DMS153 (cell line): Measurements from ENCODE around the gene AMER3.
A peak's percentile ranks its signal among the peaks of the same experiment; 100 is the strongest.

ENCODE experiments used
- DNase-seq: peaks from one replicate; lab custom pipeline; 2025; lab: John Stamatoyannopoulos, UW

AMER3 gene

GRCh38 chr2:130786076-130786475 lies 30.7 kb downstream of the AMER3 start:
- DNase-seq, result no peak

DNA sequence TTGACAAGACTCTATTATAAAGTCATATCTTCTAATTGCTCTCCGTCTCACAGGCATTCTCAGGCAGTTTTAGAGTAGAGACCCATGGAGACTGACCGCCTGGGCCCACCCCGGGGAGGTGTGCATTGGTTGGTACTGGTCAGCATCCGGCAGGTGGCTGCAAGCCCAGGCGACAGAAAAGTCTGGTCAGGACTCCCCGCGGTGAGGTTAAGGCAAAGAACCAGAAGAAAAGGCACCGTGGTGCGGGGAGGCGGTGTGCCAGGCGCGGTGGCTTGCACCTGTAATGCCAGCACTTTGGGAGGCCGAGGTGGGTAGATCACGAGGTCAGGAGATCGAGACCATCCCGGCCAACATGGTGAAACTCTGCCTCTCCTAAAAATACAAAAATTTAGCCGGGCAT lies 32.5 kb downstream of the AMER3 start:
- DNase-seq, result no peak

GRCh38 chr2:130790312-130790711 lies 35.0 kb downstream of the AMER3 start:
- DNase-seq, result no peak

GRCh38 chr2:130790804-130791616 lies 35.7 kb downstream of the AMER3 start:
- no peak for DNase-seq

- DNase-seq, result peak; percentile 42
These were observed 36.2 kb downstream of the AMER3 start for GRCh38 chr2:130791617-130791939.

DNA sequence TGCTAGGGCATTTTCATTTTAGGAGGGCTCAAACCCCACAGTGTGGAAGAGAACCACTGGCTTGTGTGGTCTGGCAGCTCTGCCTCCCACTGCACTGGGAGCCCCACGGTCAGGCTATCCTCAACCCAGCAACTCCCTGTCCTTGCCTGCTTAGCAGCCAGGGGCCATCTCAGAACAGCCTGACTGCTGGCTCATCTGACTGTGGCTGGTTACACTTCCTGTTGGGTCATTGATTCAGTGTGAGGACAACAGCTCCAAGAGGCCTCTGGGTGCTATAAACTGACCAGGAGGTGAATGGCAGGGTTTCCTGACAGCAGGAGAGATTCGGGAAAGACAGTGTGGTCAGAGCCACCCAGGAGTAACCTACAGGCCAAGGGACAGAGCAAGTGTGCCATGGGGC lies 40.1 kb downstream of the AMER3 start:
- DNase-seq, result no peak

- DNase-seq, result no peak
These were observed 41.0 kb downstream of the AMER3 start for GRCh38 chr2:130796290-130796689.

GRCh38 chr2:130797493-130798435 lies 42.4 kb downstream of the AMER3 start:
- peak; percentile 81 for DNase-seq

- DNase-seq, result peak; percentile 66
These were observed 43.3 kb downstream of the AMER3 start for GRCh38 chr2:130798472-130799218.

DNA sequence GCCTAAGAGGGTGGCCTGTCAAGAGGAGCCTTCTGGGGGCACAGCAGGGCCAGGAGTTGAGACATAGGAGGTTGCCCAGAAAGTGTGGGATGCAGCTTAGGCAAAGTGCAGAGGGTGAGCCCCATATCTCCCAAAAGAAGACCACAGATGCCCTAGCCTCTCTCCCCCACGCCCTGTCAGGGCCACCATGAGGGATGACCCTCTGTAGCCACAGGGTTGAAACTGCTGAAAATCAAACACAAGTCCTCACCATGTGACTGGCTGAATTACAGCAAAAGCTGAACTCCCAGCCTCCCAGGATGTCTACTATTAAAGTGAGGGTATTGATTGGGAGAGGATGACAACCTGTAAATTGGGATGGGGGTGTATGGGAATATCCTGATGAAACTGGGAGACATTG lies 44.0 kb downstream of the AMER3 start:
- DNase-seq, result no peak

DNA sequence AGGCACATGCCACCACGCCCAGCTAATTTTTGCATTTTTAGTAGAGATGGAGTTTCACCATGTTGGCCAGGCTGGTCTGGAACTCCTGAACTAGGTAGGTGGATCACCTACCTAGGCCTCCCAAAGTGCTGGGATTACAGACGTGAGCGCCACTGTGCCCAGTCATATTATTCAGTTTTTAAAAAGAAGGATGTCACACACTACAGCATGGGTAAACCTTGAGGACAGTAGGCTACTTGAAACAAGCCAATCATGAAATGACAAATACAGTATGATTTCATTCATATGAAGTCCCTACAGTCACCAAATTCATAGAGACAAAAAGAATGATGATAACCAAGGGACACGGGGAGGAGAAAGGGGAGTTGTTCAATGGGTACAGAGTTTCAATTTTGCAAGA lies 50.3 kb downstream of the AMER3 start:
- no peak for DNase-seq

- no peak for DNase-seq
These were observed 51.0 kb downstream of the AMER3 start for GRCh38 chr2:130806370-130806769.

DNA sequence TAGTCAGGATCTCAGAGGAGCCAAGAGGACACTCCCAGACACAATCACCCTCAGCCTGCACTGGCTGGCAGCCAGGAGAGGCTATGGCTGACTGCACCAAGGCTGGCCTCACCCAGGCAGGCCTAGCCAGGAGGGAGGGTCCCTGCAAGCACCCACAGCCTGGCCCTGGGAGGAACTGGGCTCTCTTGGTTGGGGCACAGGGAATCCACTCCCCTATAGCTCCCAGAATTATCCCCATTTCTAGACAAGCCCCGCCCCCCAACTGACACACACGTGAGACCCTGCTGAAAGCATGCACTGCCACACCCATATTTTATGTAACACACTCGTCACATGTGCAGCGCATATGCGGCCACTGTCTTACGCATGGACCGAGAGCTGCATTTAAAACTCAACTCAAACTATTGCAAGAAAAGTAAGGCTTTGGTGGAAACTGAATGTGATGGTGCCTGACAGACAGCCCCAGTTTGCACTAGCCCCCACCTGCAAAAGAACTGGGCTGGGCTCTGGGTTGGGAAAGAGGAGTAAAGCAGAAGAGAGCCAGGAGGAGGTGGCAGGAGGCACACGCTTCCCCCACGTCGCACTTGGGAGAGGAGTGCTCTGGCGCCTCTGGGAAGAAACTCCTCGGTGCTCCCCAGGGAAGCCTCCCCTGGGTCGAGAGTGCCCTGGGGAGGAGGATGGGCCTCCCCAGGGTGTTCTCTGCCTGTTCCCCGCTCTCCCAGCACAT lies 52.5 kb downstream of the AMER3 start:
- DNase-seq, result peak; percentile 25

GRCh38 chr2:130808482-130809268 lies 53.3 kb downstream of the AMER3 start:
- DNase-seq, result no peak

DNA sequence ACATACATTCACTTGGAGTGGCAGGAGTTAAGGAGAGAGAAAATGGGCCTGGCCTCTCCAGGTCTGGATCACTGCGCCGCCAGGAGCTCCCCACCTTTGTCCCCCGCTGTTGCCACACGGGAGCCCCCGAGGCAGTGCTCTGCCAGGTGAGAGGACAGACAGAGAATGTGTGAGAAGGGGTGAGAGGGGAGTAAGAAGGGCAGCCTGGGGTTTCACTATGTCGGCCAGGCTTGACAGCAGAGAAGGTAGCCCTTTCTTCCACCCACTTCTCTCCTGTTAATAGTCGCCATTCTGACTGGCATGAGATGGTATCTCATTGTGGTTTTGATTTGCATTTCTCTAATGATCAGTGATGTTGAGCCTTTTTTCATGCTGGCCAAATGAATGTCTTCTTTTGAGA lies 55.1 kb downstream of the AMER3 start:
- no peak for DNase-seq

GRCh38 chr2:130813722-130814121 lies 58.4 kb downstream of the AMER3 start:
- DNase-seq, result no peak

DNA sequence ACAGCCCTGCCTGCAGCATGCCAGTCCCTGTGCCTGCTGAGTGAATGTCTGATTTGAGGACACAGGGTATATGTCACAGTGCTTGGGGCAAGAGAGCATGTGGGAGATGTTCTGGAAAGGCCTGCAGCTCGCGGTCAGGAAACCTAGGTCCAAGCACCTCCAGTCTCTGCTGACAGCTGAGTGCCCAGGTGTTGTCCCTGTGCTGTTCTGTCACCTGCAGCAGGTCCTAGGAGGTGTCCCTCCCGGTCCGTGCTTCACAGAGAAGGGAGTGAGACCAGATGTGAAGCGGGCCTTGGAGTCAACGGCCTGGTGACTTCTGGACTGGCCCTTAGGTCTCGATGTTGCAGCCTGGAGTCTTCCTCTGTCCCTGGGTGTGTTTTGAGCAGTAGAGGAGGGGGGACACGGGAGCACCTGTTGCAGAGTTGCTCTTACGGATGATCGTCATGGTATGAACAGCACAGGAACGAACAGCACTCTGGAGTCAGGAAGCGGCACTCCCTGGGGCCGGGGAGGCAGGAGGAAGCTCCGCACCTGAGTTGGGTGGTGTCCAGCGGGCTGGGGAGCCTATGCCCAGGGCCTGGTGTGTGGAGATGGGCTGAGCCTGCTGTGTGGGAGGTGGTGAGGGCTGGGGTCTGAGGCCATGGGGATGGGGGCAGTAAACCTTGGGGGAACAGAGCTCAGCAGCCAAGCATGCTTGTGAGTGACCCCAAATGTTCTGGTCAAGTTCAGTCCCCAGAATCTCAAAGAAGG lies 59.8 kb downstream of the AMER3 start:
- no peak for DNase-seq
